ENCODE data around the gene MAMLD1. TPM values are rescaled to one million over a fixed set of nuclear protein-coding genes. Genes with fewer than 3 reads are reported as not detected.

MAMLD1 gene
- total RNA-seq, 1 experiment from 2014 or later: 0.48 TPM

- Histone ChIP-seq H3K56ac (ENCODE audit: insufficient read length, low read depth, low read length) (no peak overlapping the region), H3T11ph (ENCODE audit: low read length) (no peak overlapping the region), H3K4me2 (ENCODE audit: insufficient read depth, insufficient read length, low read length) (no peak overlapping the region), H4K91ac (ENCODE audit: insufficient read length, low read depth, low read length) (no peak overlapping the region), H2BK5ac (ENCODE audit: insufficient read length, low read length) (no peak overlapping the region), H4K5ac (ENCODE audit: insufficient read length, low read depth, low read length) (no peak overlapping the region), H3K27ac (ENCODE audit: insufficient read length, low read depth, low read length) (no peak overlapping the region), H2BK120ac (ENCODE audit: low read depth, low read length, poor library complexity, severe bottlenecking) (no peak overlapping the region), H2BK15ac (ENCODE audit: low read depth, low read length) (no peak overlapping the region), H3K79me2 (ENCODE audit: insufficient read depth, low read length) (no peaks in the 10 kb centered on the region), H3K9ac (ENCODE audit: extremely low read depth, insufficient read length, low read length) (no peak overlapping the region), H3K23ac (ENCODE audit: insufficient read length, low read depth, low read length) (no peak overlapping the region), H3K27me3 (ENCODE audit: insufficient read depth, low read length) (no peaks in the 10 kb centered on the region), H3K9me3 (ENCODE audit: control insufficient read depth, low read depth, low read length) (no peaks in the 10 kb centered on the region), H3K18ac (ENCODE audit: insufficient read length, low read depth, low read length) (no peak overlapping the region), H3K4me1 (ENCODE audit: insufficient read depth, low read length) (no peaks in the 10 kb centered on the region), H2AK5ac (ENCODE audit: insufficient read length, low read length) (no peak overlapping the region), H4K8ac (replicated peaks; ENCODE audit: insufficient read length, low read depth, low read length) (no peak overlapping the region), H3K79me1 (ENCODE audit: insufficient read depth, low read depth, low read length, poor library complexity, severe bottlenecking) (no peaks in the 10 kb centered on the region), H3K4ac (ENCODE audit: low read depth, low read length) (no peak overlapping the region), H2BK12ac (ENCODE audit: insufficient read length, low read depth, low read length) (no peak overlapping the region), H2AFZ (ENCODE audit: low read length) (no peak overlapping the region), H3K14ac (ENCODE audit: insufficient read depth, low read length) (no peak overlapping the region), H2BK20ac (ENCODE audit: low read depth, low read length, poor library complexity, severe bottlenecking) (no peak overlapping the region), H4K20me1 (ENCODE audit: control insufficient read depth, insufficient read depth, insufficient read length) (peaks cover 2% of the 10 kb centered on the region), H3K23me2 (ENCODE audit: insufficient read length, low read depth, low read length, poor library complexity, severe bottlenecking) (no peaks in the 10 kb centered on the region)
- H3K4me1 Mint-ChIP-seq: peaks cover 0 to 5% of the 10 kb centered on the region in 2 experiments; a peak in 1 of 4 replicates
- H3K36me3 Mint-ChIP-seq (ENCODE audit: insufficient read depth in 1 of 3, low read depth in 3 of 3): peaks cover 0 to 2% (median 0%) of the 10 kb centered on the region in 3 experiments; a peak in 3 of 7 replicates
- H3K9me3 Mint-ChIP-seq: peaks cover 72 to 73% of the 10 kb centered on the region in 2 experiments
- no peak for TF ChIP-seq CTCF (conservative IDR thresholded peaks at IDR 0.05)
- no peak for DNase-seq
- no peaks in the 10 kb centered on the region; the same call in 1 of the 2 replicates for H3K27me3 Mint-ChIP-seq (ENCODE audit: low read depth)
- WGBS (ENCODE audit: extremely low coverage, insufficient read length, low lambda C conversion rate): no CpG with 5 or more reads among the region's 6 CpGs
- no peak overlapping the region for H3K4me3 Mint-ChIP-seq
- H3K27ac Mint-ChIP-seq: peak overlapping the region in 1 of 3 experiments; percentile 25; a peak in 1 of 7 replicates
These were observed 113.1 kb downstream of the MAMLD1 start for GRCh38 chrX:150476164-150476699.
